ENCODE measurements around the gene ATP9B.

DNA sequence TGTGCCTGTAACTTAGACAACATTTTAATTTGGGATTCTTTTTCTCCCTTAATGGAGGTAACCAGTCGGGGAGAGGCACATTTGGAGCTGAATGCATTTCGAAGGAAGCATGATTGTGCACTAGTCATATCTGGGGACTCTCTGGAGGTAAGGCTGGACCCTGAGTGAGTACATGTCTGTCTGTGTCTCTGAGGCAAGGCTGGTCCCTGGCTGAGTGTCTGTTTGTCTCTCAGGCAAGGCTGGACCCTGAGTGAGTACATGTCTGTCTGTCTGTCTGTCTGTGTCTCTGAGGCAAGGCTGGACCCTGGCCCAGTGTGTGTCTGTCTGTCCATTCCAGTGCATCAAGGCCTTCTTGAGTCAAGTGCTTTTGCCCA, 275.0 kb downstream of the ATP9B start:
- TF ChIP-seq EZH2 (IDR thresholded peaks at IDR 0.05; ENCODE audit: insufficient read depth, poor library complexity, severe bottlenecking) = no peak
- no peak for TF ChIP-seq EZH2phosphoT487 (IDR thresholded peaks at IDR 0.05; ENCODE audit: insufficient read depth, low read depth)

All from GM23248 (cell line).